ENCODE measurements around the gene DOCK9. TPM values are rescaled to one million over a fixed set of nuclear protein-coding genes. Genes with fewer than 3 reads are reported as not detected.

Gene DOCK9
- total and polyA plus RNA-seq, 5 donors from 2014 or later = 4.4 to 75.0 (median 7.3) TPM

DNA sequence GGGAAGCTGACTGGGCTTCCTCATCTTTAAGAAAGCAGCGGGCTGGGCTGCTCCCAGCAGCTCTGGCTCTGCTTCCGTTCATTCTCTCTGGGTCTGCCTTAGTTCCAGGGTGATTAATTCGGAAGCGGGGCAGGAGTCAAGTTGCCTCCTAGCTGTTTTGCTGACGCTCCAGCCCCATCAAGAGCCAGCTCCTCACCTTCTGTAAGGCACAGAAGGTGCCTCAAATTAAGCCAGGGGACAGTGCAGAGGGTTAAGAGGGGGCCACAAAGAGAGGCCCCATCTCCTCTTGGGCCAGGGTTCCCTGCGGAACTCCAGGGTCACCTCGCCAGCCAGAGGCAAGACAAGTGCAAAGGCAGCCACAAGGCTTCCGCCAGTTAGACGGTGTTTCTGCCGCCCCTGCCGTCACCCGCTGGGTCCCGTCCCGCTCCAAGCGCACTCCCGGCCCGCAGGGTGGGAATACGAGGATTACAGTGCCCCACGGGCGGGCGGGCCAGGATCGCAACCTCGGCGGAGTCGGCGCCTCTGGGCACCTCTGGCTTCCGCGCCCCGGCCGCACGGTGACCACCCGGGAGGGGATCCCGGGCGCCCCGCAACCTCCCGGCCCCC lies 225.9 kb downstream of the DOCK9 start:
- Histone ChIP-seq H3K36me3 (ENCODE audit: control insufficient read depth, insufficient read depth, low read length) (no peaks in the 10 kb centered on the region), H3K4me1 (ENCODE audit: control insufficient read depth, insufficient read depth, low read length, poor library complexity, severe bottlenecking) (no peaks in the 10 kb centered on the region), H3K27ac (ENCODE audit: insufficient read depth, low read length, poor library complexity, severe bottlenecking) (no peak overlapping the region), H3K4me3 (ENCODE audit: low read depth, low read length) (no peak overlapping the region), H3K27me3 (ENCODE audit: control insufficient read depth, insufficient read depth, low read length) (peaks cover 15% of the 10 kb centered on the region), H3K9me3 (ENCODE audit: control insufficient read depth in 2 of 2, low read length in 2 of 2) (peaks cover 0 to 4% of the 10 kb centered on the region in 2 experiments)
- Mint-ChIP-seq H3K36me3 (no peaks in the 10 kb centered on the region), H3K27ac (no peak overlapping the region), H3K4me1 (peaks cover 0 to 3% (median 0%) of the 10 kb centered on the region in 4 donors), H3K27me3 (peaks cover 62% of the 10 kb centered on the region), H3K4me3 (peak overlapping the region in 2 of 4 donors; percentile 29 to 68), H3K9me3 (peaks cover 0 to 16% (median 5%) of the 10 kb centered on the region in 7 donors)
- DNase-seq (no peak), ATAC-seq (ENCODE audit: low read depth in 2 of 2) (no peak)

GRCh38 chr13:98751367-98751782 lies 226.5 kb downstream of the DOCK9 start:
- Mint-ChIP-seq H3K36me3 (no peaks in the 10 kb centered on the region), H3K9me3 (peaks cover 0 to 16% (median 3%) of the 10 kb centered on the region in 7 donors), H3K4me1 (peaks cover 0 to 3% (median 0%) of the 10 kb centered on the region in 4 donors), H3K27me3 (peaks cover 62% of the 10 kb centered on the region), H3K27ac (no peak overlapping the region), H3K4me3 (peak overlapping the region in 1 of 4 donors; percentile 68)
- Histone ChIP-seq H3K4me3 (ENCODE audit: low read depth, low read length) (no peak overlapping the region), H3K36me3 (ENCODE audit: control insufficient read depth, insufficient read depth, low read length) (no peaks in the 10 kb centered on the region), H3K27me3 (ENCODE audit: control insufficient read depth, insufficient read depth, low read length) (peaks cover 15% of the 10 kb centered on the region), H3K9me3 (ENCODE audit: control insufficient read depth in 2 of 2, low read length in 2 of 2) (peaks cover 0 to 4% of the 10 kb centered on the region in 2 experiments), H3K27ac (ENCODE audit: insufficient read depth, low read length, poor library complexity, severe bottlenecking) (no peak overlapping the region), H3K4me1 (ENCODE audit: control insufficient read depth, insufficient read depth, low read length, poor library complexity, severe bottlenecking) (no peaks in the 10 kb centered on the region)
- no peak for ATAC-seq (ENCODE audit: low read depth in 2 of 2)
- no peak for DNase-seq

GRCh38 chr13:98749501-98749900 lies 228.4 kb downstream of the DOCK9 start:
- peaks cover 15% of the 10 kb centered on the region for H3K27me3 ChIP-seq (ENCODE audit: control insufficient read depth, insufficient read depth, low read length)
- Mint-ChIP-seq H3K27ac (no peak overlapping the region), H3K4me3 (no peak overlapping the region), H3K9me3 (peaks cover 0 to 15% (median 3%) of the 10 kb centered on the region in 7 donors), H3K36me3 (no peaks in the 10 kb centered on the region), H3K27me3 (peaks cover 57% of the 10 kb centered on the region), H3K4me1 (peaks cover 0 to 3% (median 0%) of the 10 kb centered on the region in 4 donors)
- no peaks in the 10 kb centered on the region for H3K4me1 ChIP-seq (ENCODE audit: control insufficient read depth, insufficient read depth, low read length, poor library complexity, severe bottlenecking)
- no peak overlapping the region for H3K4me3 ChIP-seq (ENCODE audit: low read depth, low read length)
- no peak for ATAC-seq (ENCODE audit: low read depth in 2 of 2)
- H3K9me3 ChIP-seq (ENCODE audit: control insufficient read depth in 2 of 2, low read length in 2 of 2) = peaks cover 0 to 3% of the 10 kb centered on the region in 2 experiments
- no peak overlapping the region for H3K27ac ChIP-seq (ENCODE audit: insufficient read depth, low read length, poor library complexity, severe bottlenecking)
- no peak for DNase-seq
- H3K36me3 ChIP-seq (ENCODE audit: control insufficient read depth, insufficient read depth, low read length) = no peaks in the 10 kb centered on the region

DNA sequence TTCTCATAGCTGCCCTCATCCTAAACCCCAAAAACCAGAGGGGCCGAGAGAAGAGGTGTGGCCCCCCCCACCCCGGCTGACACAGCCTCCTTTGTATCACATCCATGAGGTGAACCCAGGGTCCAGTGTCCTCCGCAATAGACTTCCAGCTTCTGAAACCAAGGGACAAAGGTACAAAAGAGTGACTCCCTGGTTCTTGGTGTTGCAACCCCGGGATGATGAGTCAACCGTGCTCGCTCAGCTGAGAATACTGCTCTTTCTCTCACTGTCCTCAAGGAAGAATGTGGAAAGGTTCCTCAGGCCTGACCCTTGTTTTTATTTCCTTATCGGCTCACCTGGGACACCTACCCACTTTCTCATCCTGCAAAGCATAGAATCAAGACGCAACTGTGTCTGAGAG lies 230.9 kb downstream of the DOCK9 start:
- Mint-ChIP-seq H3K36me3 (no peaks in the 10 kb centered on the region), H3K27ac (no peak overlapping the region), H3K4me1 (peaks cover 0 to 3% (median 0%) of the 10 kb centered on the region in 4 donors), H3K4me3 (no peak overlapping the region), H3K9me3 (peaks cover 0 to 2% (median 0%) of the 10 kb centered on the region in 7 donors), H3K27me3 (peaks cover 44% of the 10 kb centered on the region)
- Histone ChIP-seq H3K36me3 (ENCODE audit: control insufficient read depth, insufficient read depth, low read length) (no peaks in the 10 kb centered on the region), H3K27ac (ENCODE audit: insufficient read depth, low read length, poor library complexity, severe bottlenecking) (no peak overlapping the region), H3K27me3 (ENCODE audit: control insufficient read depth, insufficient read depth, low read length) (peaks cover 10% of the 10 kb centered on the region), H3K9me3 (ENCODE audit: control insufficient read depth in 2 of 2, low read length in 2 of 2) (no peaks in the 10 kb centered on the region), H3K4me1 (ENCODE audit: control insufficient read depth, insufficient read depth, low read length, poor library complexity, severe bottlenecking) (no peaks in the 10 kb centered on the region), H3K4me3 (ENCODE audit: low read depth, low read length) (no peak overlapping the region)
- ATAC-seq (ENCODE audit: low read depth in 2 of 2) = no peak
- DNase-seq = no peak

Other genes starting within 250 kb of the DOCK9 start
- gene SLC15A1, start 225.4 kb downstream of the DOCK9 start, total RNA-seq = not detected
- not detected for gene SLC15A1, start 225.4 kb downstream of the DOCK9 start, polyA plus RNA-seq
- gene UBAC2, start 222.8 kb upstream of the DOCK9 start, total RNA-seq = 62.8 TPM
- gene UBAC2, start 222.8 kb upstream of the DOCK9 start, polyA plus RNA-seq = 100 to 1,000 TPM; 101 to 122 (median 105) TPM